MM.1S (cell line): Measurements from ENCODE around the gene LYSMD4.
"Not testable (repeated sequence)": the region's sequence is repeated elsewhere in the genome, so short reads cannot be mapped to it uniquely, and the experiment has no call there.

Experiments used
- DNase-seq: peaks from one replicate; pipeline ENCODE4 v3.0.0-alpha.2; 2015
- H2AFZ ChIP-seq: fragments of 300-600 bp; sonication (generic); 2 replicates; pipeline ENCODE4 v1.6.0; 2016; ENCODE audit warnings: antibody characterized with exemption, low read length
- H3F3A ChIP-seq: fragments of 300-600 bp; sonication (generic); 2 replicates; pipeline ENCODE4 v1.6.1; 2016; ENCODE audit warnings: mild to moderate bottlenecking, antibody characterized with exemption, low read length, moderate library complexity, mixed read lengths; ENCODE audit not compliant: insufficient read depth
- H3K27ac ChIP-seq: fragments of 300-600 bp; sonication (generic); 2 replicates; pipeline ENCODE4 v1.5.1; 2016; ENCODE audit warnings: mild to moderate bottlenecking, low read length
- H3K27me3 ChIP-seq: fragments of 300-600 bp; sonication (generic); replicated peaks from 2 replicates; pipeline ENCODE4 v1.6.0; 2016; ENCODE audit warnings: low read length; ENCODE audit not compliant: insufficient read depth
- H3K36me3 ChIP-seq: fragments of 300-600 bp; sonication (generic); replicated peaks from 2 replicates; pipeline ENCODE4 v1.6.1; 2016; ENCODE audit warnings: mild to moderate bottlenecking, low read length, mixed read lengths; ENCODE audit not compliant: insufficient read depth
- H3K4me1 ChIP-seq: fragments of 300-600 bp; sonication (generic); 2 replicates; pipeline ENCODE4 v1.6.1; 2016; ENCODE audit warnings: low read length, mixed read lengths
- H3K4me2 ChIP-seq: fragments of 300-600 bp; sonication (generic); 2 replicates; pipeline ENCODE4 v1.6.0; 2016; ENCODE audit warnings: low read depth, low read length
- H3K4me3 ChIP-seq: fragments of 300-600 bp; sonication (generic); 2 replicates; pipeline ENCODE4 v1.5.1; 2016; ENCODE audit warnings: low read length, mixed read lengths
- H3K79me2 ChIP-seq: fragments of 300-600 bp; sonication (generic); 2 replicates; pipeline ENCODE4 v1.6.1; 2016; ENCODE audit warnings: mixed run types, low read length, mixed read lengths
- H3K9ac ChIP-seq: fragments of 300-600 bp; sonication (generic); 2 replicates; pipeline ENCODE4 v1.6.1; 2016; ENCODE audit warnings: low read length, mixed read lengths
- H3K9me2 ChIP-seq: fragments of 300-600 bp; sonication (generic); replicated peaks from 2 replicates; pipeline ENCODE4 v1.6.1; 2016; ENCODE audit warnings: mild to moderate bottlenecking, low read length, mixed read lengths; ENCODE audit not compliant: insufficient read depth
- H3K9me3 ChIP-seq: fragments of 300-600 bp; sonication (generic); replicated peaks from 2 replicates; pipeline ENCODE4 v1.6.1; 2016; ENCODE audit warnings: mild to moderate bottlenecking, low read length, mixed read lengths; ENCODE audit not compliant: insufficient read depth
- H4K20me1 ChIP-seq: fragments of 300-600 bp; sonication (generic); 2 replicates; pipeline ENCODE4 v1.6.1; 2016; ENCODE audit warnings: mild to moderate bottlenecking, low read length, moderate library complexity, mixed read lengths; ENCODE audit not compliant: insufficient read depth
- EZH2 ChIP-seq: fragments of 300-600 bp; sonication (generic); optimal IDR thresholded peaks from 2 replicates; pipeline ENCODE3; 2017; ENCODE audit warnings: low read depth, mild to moderate bottlenecking, antibody characterized with exemption, low read length, mixed read lengths
- EZH2phosphoT487 ChIP-seq: fragments of 300-600 bp; sonication (generic); IDR thresholded peaks from 2 replicates; pipeline ENCODE4 v1.6.1; 2018; ENCODE audit warnings: antibody characterized with exemption, low read length
- TF ChIP-seq, protein P1 (sequence below): fragments of 300-600 bp; sonication (generic); IDR thresholded peaks from 2 replicates; pipeline ENCODE4 v1.5.1; 2016; ENCODE audit warnings: antibody characterized with exemption, low read length, mixed read lengths

The LYSMD4 gene

DNA sequence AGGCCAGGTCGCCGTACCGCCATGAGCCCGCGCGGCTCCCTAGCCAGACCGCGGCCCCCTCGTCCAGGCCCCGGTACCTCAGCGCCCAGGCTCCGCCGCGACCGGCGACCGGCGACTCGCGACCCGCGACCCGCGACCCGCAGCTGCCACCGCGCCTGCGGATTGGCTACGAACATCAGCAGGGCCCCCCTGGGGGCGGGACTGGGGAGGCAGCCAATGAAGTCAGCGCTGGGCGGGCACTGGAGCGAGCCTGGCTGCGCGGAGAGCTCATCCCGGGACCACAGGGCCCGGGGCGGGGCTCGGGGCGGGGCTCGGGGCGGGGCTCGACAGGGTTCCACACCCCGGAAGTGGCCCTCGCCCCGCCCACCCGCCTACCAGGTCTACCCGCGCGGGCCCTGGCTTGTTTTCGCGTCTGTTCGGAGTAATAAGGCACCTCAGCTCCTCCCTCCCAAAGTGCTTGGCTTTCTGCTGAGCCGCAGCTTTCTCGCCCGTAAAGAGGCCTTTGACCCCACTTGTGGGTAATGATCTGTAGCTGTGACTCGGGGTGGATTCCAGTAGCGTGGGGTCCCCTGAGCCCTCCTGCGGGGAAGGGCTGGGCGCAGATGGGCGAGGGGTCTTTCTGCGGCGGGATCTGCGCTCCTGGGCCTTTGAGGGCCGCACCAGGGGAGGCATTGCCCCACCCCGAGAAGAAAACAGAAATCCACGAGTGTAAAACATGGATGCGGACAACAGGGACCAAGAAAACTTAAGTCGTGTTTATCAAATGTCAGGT lies at the start of gene LYSMD4:
Gene LYSMD4 (minus strand): TSS at position 170 of the 772 bp plus-strand sequence. CDS start 1,438 bp downstream, outside the sequence.
- Histone ChIP-seq H3K79me2 (0 out of 2 replicates have a peak, but pooled peaks cover 3% of the 10 kb centered on the region), H3F3A (peaks cover 8% of the 10 kb centered on the region; the same call in 1 of the 2 replicates), H3K4me3 (peak within 1 kb of the TSS; percentile 91), H3K9me3 (no peaks in the 10 kb centered on the region), H2AFZ (peak within 1 kb of the TSS; percentile 100), H4K20me1 (no peaks in the 10 kb centered on the region), H3K27ac (peak within 1 kb of the TSS; percentile 42; the same call in 1 of the 2 replicates), H3K27me3 (no peaks in the 10 kb centered on the region), H3K36me3 (no peaks in the 10 kb centered on the region), H3K4me1 (peaks cover 7% of the 10 kb centered on the region; the same call in 1 of the 2 replicates), H3K9me2 (no peaks in the 10 kb centered on the region), H3K9ac (peak within 1 kb of the TSS; percentile 61), H3K4me2 (peak within 1 kb of the TSS; percentile 97)
- no peak for TF ChIP-seq EZH2phosphoT487
- TF ChIP-seq, protein P1, sequence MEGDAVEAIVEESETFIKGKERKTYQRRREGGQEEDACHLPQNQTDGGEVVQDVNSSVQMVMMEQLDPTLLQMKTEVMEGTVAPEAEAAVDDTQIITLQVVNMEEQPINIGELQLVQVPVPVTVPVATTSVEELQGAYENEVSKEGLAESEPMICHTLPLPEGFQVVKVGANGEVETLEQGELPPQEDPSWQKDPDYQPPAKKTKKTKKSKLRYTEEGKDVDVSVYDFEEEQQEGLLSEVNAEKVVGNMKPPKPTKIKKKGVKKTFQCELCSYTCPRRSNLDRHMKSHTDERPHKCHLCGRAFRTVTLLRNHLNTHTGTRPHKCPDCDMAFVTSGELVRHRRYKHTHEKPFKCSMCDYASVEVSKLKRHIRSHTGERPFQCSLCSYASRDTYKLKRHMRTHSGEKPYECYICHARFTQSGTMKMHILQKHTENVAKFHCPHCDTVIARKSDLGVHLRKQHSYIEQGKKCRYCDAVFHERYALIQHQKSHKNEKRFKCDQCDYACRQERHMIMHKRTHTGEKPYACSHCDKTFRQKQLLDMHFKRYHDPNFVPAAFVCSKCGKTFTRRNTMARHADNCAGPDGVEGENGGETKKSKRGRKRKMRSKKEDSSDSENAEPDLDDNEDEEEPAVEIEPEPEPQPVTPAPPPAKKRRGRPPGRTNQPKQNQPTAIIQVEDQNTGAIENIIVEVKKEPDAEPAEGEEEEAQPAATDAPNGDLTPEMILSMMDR = no peak
- TF ChIP-seq EZH2 = no peak
- peak; percentile 97 for DNase-seq

DNA sequence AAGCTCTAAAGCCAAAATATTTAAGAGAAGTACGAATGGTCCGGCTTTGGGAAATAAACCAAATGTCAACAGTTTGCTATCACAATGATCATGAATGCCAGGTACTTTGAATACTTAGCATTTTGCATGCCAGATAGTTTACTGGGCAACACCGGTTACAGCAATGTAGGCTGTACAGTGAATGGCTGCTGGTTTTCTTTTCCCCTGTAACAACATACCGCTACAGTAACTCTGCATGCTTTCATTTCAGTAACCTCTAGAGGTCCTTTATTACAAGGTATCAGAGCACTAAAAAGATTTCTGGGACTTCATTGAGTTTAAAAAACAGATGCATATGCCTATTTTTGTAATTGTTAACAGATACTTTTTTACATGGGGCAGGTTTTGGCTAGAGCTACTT lies 48.8 kb upstream of the LYSMD4 start:
- H3K9me3 ChIP-seq, H3K9me2 ChIP-seq, H3K4me2 ChIP-seq, H3K4me1 ChIP-seq, H4K20me1 ChIP-seq, H3K36me3 ChIP-seq, H3K79me2 ChIP-seq, H2AFZ ChIP-seq, DNase-seq, H3K27ac ChIP-seq, H3K27me3 ChIP-seq, H3F3A ChIP-seq, H3K4me3 ChIP-seq, H3K9ac ChIP-seq: not testable (repeated sequence)

DNA sequence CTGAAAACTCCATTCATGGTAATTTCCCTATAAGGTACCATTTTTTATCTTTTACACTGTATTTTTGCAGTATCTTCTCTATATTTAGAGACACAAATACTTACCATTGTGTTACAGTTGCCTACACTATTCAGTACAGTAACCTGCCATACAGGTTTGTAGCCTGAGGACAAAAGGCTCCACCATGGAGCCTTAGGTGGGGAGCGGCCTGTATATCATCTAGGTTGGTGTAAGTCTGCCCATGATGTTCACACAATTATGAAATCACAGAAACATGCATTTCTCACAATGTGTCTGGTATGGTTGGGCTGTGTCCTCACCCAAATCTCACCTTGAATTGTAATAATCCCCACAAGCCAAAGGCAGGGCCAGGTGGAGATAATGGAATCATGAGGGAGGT lies 43.9 kb upstream of the LYSMD4 start:
- TF ChIP-seq EZH2phosphoT487 = no peak
- TF ChIP-seq, protein P1 = no peak
- no peak for TF ChIP-seq EZH2
- no peaks in the 10 kb centered on the region for H4K20me1 ChIP-seq
- H2AFZ ChIP-seq = no peak overlapping the region
- no peaks in the 10 kb centered on the region for H3K36me3 ChIP-seq
- H3F3A ChIP-seq = no peaks in the 10 kb centered on the region; the same call in 1 of the 2 replicates
- no peaks in the 10 kb centered on the region for H3K9me2 ChIP-seq
- H3K9ac ChIP-seq = no peak overlapping the region
- H3K27ac ChIP-seq = no peak overlapping the region
- no peaks in the 10 kb centered on the region for H3K27me3 ChIP-seq
- no peaks in the 10 kb centered on the region for H3K79me2 ChIP-seq
- H3K9me3 ChIP-seq = no peaks in the 10 kb centered on the region
- H3K4me3 ChIP-seq = no peak overlapping the region
- DNase-seq = no peak
- no peaks in the 10 kb centered on the region for H3K4me1 ChIP-seq
- H3K4me2 ChIP-seq = no peak overlapping the region

DNA sequence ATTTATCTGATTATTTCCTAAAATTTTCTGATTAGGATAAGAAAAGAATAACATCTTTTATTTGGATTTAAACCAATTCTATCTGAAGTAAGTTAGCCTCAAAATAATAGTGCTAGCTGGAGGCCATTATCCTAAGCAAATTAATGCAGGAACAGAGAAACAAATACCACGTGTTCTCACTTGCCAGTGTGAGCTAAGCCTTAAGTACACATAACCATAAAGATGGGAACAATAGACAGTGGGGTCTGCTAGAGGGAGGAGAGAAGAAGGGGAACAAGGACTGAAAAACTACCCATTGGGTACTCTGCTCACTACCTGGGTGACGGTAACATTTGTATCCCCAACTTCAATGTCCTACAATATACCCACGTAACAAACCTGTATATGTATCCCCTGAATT lies 31.3 kb upstream of the LYSMD4 start:
- H3F3A ChIP-seq = no peaks in the 10 kb centered on the region
- no peak overlapping the region for H3K4me2 ChIP-seq
- H3K9me2 ChIP-seq = no peaks in the 10 kb centered on the region
- no peak overlapping the region for H3K9ac ChIP-seq
- H3K9me3 ChIP-seq = no peaks in the 10 kb centered on the region
- DNase-seq = no peak
- H3K79me2 ChIP-seq = no peaks in the 10 kb centered on the region
- no peak overlapping the region for H3K27ac ChIP-seq
- H3K4me1 ChIP-seq = no peaks in the 10 kb centered on the region
- H4K20me1 ChIP-seq = no peaks in the 10 kb centered on the region
- no peak overlapping the region for H2AFZ ChIP-seq
- H3K36me3 ChIP-seq = no peaks in the 10 kb centered on the region
- TF ChIP-seq, protein P1 = no peak
- TF ChIP-seq EZH2 = no peak
- TF ChIP-seq EZH2phosphoT487 = no peak
- H3K27me3 ChIP-seq = no peaks in the 10 kb centered on the region
- H3K4me3 ChIP-seq = no peak overlapping the region
